ENCODE measurements around the gene RAD18.

DNA sequence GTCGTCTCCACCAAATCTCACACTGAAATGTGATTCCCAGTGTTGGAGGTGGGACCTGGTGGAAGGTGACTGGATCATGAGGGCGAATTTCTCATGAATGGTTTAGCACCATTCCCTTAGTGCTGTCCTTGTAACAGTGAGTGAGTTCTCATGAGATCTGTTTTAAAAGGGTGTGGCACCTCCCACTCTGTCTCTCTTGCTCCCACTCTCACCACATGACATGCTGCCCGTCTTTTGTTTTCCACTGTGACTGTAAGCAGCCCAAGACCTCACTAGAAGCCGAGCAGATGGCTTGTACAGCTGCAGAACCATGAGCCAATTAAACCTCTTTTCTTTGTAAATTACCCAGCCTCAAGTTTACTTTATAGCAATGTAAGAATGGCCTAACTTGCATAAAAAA is 21.2 kb downstream of the RAD18 start:
- TF ChIP-seq POLR2AphosphoS5 (IDR thresholded peaks at IDR 0.05): no peak
- TF ChIP-seq, protein P1, sequence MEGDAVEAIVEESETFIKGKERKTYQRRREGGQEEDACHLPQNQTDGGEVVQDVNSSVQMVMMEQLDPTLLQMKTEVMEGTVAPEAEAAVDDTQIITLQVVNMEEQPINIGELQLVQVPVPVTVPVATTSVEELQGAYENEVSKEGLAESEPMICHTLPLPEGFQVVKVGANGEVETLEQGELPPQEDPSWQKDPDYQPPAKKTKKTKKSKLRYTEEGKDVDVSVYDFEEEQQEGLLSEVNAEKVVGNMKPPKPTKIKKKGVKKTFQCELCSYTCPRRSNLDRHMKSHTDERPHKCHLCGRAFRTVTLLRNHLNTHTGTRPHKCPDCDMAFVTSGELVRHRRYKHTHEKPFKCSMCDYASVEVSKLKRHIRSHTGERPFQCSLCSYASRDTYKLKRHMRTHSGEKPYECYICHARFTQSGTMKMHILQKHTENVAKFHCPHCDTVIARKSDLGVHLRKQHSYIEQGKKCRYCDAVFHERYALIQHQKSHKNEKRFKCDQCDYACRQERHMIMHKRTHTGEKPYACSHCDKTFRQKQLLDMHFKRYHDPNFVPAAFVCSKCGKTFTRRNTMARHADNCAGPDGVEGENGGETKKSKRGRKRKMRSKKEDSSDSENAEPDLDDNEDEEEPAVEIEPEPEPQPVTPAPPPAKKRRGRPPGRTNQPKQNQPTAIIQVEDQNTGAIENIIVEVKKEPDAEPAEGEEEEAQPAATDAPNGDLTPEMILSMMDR (IDR thresholded peaks at IDR 0.05): no peak
